DMS 273 (cell line): Measurements from ENCODE around the gene GRM4.

Experiments
- DNase-seq: peaks from one replicate; lab custom pipeline; 2025; ENCODE audit not compliant: unreplicated experiment; lab: John Stamatoyannopoulos, UW

Gene GRM4

DNA sequence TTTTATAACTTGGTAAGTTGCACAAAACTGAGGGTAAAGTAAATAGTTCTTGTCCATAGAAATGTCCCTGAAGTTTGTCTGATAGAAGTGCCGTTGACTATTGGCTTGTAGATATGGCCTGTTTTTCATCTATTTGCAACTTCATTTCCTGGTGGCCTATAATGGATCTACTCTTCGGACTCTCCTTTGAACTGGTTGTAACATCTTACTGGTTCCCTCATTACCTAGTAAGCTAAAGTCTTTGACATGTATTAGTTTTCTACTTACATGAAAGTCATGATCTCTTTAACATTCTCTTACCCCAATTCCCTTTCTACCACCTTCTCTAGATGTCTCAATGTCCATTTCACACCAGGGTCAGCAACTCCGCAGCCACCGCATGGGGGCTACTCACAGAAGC, 146.3 kb downstream of the GRM4 start:
- DNase-seq, result no peak

GRCh38 chr6:33998660-33999059, 147.2 kb downstream of the GRM4 start:
- no peak for DNase-seq

DNA sequence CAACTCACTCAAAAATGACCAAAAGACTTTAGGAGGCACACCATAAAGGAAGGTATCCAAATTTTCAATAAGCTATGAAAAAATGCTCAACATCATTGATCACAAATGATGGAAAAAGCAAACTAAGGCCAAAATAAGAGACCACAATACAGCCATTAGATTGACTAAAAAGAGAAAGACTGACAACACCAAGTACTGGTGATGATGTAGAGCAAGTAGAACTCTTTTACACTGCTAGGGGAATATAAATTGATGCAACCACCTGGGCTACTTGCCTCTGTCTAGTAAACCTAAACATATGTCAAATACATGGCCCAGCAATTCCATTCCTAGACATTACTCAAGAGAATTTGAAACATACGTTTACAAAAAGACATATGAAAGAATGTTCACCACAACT, 148.6 kb downstream of the GRM4 start:
- no peak for DNase-seq

DNA sequence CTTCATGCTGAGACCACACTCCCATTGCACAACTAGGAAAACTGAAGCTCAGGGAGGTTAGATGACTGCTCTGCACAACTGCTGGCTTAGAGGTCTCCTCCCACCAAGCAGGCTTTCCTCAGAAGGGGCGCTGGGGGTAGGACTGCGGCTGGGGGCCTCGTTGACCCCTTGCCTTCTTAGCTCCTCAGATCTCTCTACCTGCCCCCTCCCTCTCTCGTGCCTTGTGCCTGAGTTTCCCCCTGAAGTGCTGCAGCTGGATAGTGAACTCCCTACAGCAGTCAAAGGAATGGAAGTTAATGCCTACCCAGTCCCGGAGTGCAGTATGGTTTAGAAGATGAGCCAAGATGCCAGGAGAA, 149.8 kb downstream of the GRM4 start:
- DNase-seq, result no peak

DNA sequence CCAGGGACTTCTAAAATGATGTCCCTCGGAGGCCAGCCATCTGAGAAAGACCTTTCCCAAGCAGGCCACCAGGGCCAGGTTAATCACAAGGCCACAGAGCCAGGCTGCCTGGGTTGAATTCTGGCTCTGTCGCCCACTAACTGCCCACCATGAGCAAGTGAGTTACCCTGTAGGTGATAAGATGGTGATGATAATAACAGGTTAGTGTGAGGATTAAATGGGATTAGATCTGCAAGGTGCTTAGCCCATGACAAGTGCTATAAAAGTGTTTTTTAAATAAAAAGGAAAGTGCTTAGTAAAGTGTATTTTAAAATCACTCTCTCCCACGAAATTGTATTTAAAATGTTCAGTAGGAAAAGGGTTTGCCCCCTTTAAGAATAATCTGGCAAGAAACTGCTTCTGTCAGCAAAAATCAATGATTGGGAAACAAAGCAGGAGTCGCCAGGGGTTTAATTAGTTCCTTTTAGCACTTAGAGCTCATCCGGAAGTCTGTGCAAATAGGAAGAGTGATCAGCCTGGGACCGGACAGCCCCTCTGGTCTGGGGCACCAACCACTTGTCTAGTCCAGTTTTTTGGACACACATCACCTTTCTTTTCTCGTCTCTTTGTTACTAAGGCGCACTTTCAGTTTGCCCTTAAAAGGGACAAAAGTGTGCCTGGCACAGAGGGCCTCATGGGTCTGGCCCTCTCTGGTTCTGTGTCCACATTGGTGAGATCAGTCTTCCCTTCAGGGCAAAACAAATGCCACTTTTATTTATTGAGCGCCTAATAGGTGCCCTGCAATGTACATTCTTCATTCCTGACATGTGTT, 150.4 kb downstream of the GRM4 start:
- no peak for DNase-seq

DNA sequence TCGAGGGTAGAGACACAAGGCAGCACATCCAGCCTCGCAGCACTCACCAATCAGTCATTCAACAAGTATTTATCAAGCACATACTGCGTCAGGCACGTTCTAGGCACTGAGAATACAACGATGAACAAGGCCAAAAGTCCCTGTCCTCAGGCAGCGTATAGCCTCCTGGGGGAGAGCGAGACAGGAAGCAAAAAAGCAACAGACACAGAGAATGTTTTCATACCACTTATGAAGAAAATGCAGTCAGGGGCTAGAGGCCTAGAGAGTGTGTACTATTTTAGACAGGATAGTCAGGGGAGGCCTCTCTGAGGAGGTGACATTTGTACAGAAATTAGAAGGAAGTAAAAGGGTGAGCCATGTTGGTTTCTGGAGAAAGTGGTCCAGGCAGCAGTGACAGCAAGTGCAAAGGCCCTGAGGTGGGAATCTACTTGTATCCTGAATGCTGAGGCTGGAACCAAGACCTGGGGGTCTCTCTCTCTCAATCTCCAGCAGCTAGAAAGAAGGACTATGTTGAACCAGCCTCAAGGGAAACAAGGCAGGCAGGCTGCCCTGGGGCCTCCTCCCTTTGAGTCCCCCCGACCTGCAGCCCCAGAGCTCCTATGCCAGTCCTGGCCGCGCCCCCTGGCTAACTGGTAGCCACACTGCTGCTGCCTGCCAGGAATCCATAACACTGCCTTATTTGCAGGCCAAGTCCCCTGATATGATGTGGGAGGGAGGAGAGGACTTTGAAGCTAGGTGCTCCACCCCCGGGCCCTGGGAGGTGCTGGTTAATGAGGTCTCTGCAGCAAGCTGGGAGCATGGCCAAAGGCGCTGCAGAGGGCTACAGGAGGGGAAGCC, 151.2 kb downstream of the GRM4 start:
- DNase-seq, result no peak

- no peak for DNase-seq
Observed at GRCh38 chr6:33993653-33994471, 152.0 kb downstream of the GRM4 start.

GRCh38 chr6:33993091-33993490, 152.8 kb downstream of the GRM4 start:
- DNase-seq, result no peak

GRCh38 chr6:33992191-33992590, 153.7 kb downstream of the GRM4 start:
- DNase-seq, result no peak

DNA sequence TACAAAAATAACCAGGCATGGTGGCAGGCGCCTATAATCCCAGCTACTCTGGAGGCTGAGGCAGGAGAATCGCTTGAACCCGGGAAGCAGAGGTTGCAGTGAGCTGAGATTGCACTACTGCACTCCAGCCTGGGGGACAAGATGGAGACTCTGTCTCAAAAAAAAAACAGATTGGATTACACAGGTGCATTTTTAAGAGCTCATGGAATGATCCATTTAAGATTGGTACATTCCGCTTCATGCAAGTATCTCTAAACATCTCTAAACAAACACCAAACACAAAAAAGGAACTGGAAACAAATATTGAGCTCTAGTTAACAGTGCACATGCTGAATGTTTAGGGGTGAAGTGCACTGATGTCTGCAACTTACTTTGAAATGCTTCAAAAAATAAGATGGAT, 154.3 kb downstream of the GRM4 start:
- no peak for DNase-seq

GRCh38 chr6:33990061-33990541, 155.8 kb downstream of the GRM4 start:
- no peak for DNase-seq

DNA sequence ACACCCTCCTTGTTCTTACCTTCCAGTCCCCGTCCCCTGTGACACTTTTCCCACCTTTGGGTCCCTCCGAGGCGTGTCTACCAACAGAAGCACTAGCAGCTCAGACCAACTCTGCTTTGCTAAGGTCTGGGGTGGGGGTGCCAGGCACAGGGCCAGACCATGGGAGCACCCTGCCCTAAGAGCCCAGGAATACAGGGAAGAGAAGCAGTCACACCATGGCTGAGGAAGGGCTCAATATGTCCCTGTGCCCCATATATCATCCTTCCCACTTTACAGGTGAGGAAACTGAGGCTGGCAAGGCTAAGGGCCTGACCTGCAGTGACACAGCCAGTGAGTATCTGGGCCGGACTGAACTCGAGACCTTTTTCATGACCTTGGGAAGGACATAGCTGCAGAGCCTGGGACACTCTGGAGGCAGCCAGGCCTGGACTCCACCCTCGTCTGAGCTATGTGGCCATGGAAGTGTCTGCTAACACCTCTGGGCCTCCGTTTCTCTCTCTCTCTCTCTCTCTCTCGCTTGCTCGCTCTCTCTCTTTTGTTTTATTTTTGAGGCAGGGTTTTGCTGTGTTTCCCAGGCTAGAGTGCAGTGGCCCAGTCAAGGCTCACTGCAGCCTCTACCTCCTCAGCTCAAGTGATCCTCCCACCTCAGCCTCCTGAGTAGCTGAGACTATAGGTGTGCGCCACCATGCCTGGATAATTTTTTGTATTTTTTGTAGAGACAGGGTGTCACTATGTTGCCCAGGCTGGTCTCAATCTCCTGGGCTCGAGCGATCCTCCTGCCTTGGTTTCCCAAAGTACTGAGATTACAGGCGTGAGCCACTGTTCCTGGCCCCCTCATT, 156.7 kb downstream of the GRM4 start:
- DNase-seq, result no peak

DNA sequence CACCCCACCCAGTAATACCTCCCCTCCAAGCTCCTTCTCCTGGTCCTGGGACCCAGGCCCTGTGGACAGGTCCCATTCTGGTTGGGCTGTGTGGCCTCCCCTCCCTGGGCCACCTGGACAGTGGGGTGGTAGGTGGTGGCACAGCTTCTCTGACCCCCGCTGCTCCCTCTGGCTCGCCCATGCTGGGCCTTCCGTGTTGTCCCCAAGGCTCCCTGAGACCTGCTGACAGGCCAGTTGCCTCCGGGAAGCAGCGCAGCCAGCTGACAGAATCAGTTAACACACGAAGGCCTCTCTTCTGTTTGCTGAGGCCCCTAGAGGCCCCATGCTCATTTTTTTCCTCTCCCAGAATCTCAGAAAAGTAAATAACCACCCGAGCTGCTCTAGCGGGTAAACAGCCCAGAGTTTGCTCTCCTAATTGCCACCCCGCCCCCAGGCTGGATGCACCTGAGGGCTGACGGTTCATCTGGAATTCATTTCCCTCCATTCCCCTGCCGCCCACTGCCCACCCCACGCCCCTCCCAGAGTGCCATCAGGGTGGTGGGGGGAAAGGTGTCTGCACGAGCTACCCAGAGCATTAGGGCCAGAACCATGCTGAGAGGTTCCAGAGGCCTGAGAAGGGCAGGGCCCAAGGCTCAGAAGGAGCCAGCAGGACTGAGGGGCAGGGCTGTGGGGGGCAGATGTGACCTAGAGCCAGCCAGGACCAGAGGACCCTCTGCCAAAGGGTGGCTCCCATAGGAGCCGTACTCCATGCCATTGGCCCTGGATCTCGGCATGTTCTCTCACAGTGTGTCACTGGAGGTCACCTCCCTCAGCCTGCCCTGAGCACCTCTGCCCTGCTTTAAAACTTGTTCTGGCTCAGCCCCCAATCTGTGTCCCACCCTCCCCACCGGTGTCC, 157.5 kb downstream of the GRM4 start:
- DNase-seq, result no peak

- DNase-seq, result no peak
Observed at GRCh38 chr6:33987531-33988021, 158.3 kb downstream of the GRM4 start.

- no peak for DNase-seq
Observed at GRCh38 chr6:33985947-33986346, 159.9 kb downstream of the GRM4 start.

DNA sequence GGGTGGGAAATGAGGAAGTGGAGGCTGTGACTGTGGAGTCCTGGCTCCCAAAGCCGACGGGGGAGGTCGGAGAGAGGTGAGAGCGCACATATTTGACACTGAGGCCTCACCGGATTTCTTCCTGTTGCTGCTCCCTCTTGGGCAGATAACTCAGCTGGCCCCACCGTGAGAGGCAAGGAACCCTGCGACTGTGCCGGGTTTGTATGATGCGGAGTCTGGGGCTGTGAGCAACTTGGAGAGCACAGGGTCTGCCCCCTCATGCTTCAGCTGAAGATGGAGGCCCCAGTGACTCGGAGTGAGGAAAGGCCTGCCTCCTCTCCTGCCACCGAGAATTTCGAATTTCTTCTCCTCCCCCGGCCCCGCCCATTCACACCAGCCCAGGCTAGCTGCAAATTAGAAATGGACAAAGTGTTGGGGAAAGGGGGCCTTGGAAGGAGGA, 160.6 kb downstream of the GRM4 start:
- DNase-seq, result no peak

DNA sequence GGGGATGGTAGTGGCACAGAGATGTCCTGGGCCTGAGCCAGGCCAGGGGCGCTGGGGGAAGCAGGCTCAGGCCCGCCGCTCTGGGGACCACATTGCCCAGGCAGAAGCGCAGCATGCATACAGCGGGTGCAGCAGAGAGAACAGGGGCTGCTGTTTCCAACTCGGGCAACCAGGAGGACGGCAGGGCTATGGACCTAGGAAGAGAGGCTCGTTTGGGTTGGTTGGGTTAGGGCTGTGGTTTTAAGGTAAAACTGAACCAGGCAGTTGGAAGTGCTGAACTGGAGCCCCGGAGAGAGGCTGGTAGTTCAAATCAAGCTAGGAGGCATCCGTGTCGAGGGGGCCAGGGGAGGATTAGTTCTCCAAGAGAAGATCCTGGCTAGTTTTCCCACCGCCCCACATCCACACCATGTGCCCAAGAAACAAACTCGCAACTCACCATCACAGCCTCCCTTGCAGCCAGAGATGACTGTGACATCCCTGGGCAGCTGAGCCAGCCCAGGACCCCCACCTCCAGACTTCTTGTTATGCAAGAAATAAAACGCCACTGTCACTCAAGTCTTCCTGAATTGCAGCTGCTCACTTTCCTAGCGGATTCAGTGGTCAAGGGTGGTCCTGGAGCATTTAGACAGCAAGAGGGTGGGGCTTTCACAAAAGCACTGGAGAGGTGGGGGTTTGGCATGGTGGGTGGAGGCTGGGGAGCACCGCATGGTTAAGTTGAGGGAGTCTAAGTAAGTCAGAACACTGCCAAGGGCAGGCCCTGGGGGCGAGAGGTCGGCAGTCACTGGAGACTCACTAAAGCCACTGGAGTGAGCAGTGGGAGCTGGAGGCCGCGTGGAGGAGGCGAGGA, 161.2 kb downstream of the GRM4 start:
- no peak for DNase-seq

DNA sequence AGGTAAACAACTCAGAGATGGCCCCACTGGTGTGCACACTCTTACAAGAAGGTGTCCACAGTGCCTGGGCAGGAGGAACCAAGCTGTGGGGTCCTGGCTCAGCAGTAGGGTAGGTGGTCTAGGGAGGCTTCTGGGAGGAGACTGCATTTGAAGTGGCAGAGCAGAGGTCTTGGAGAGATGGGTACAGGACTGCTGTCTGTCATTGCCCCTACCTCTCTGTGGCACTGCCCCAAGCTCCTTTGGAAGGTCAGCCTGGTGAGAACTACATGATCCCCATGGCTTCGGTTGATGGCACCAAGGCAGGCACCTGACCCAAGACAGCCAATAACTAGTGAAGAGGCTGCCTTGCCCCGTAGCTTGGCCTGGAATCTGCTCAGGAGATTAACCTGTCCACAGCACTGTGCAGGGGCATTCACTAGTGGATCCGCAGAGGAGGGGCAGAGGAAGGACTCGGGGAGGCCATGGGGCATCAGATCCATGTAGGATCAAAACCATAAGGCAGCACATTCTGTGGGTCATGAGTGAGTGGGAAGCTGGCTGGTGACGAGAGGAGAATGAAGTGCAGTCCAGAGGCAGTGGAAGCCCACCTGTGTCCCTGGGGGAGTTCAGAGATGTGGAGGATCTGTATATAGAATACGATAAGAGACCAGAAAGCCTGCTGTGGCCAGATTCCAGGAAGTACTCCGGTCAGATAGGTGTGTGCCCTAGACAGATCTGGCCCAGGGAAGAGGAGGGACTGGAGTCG, 162.0 kb downstream of the GRM4 start:
- no peak for DNase-seq
